IPS-NIHi11 (cell line): ENCODE measurements around the gene SETBP1.

Source experiments
- DNase-seq: peaks from one replicate; pipeline ENCODE4 v3.0.0; 2012; ENCODE audit warnings: mixed read lengths, low spot score

SETBP1 gene

GRCh38 chr18:44731530-44732237 is 51.0 kb downstream of the SETBP1 start:
- DNase-seq: no peak

DNA sequence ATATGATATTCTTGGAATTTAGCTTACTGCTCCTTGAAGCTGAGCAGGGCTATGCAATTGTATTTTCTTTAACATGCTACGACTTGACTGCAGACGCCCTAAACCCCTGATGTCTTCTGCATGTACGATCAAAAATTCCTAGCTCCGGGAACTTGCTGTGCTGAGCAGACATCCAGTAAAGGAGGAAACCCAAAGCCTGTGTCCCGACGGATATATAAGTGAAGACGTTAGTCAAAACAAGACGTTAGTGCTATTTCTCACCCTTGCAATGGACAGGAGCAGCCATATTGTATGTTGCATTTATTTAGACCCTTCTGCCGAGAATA is 51.5 kb downstream of the SETBP1 start:
- no peak for DNase-seq

- no peak for DNase-seq
These were observed 51.9 kb downstream of the SETBP1 start for GRCh38 chr18:44732599-44732998.

DNA sequence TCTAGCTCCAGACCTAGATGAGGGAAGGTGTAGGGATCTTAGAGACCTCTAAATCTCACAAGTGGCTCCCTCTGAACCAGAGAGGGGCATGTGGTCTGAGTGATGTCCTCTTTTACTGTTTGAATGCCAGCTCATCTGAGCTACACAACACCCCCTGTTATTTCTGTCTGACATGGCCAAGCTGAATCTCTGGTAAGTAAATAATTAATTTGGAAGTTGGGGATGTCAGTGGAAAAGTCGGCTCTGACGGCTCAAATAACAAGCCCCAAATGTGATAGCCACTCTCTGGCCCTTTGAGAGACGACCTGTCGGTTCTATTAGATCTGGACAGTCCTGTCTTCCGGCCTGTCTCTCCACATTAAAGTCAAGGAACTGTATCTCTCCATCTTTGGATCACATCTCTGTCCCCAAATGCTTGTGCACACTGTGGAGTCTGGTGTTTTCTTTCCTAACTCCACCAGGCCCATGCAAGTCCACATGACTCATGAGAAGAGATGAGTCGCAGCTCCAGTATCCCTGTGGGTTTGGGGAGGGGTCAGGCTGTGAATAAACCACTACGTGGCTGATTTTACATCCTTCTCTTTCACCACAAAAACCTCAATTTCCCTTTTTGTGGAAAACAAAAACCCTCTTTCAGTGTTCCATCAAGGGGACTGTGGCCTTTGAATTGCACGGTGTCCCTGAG is 52.5 kb downstream of the SETBP1 start:
- no peak for DNase-seq

- no peak for DNase-seq
These were observed 53.2 kb downstream of the SETBP1 start for GRCh38 chr18:44733754-44734465.

- DNase-seq: no peak
These were observed 54.4 kb downstream of the SETBP1 start for GRCh38 chr18:44735096-44735495.

- no peak for DNase-seq
These were observed 56.1 kb downstream of the SETBP1 start for GRCh38 chr18:44736664-44737380.

GRCh38 chr18:44737623-44738022 is 56.9 kb downstream of the SETBP1 start:
- DNase-seq: no peak

GRCh38 chr18:44740000-44740399 is 59.3 kb downstream of the SETBP1 start:
- DNase-seq: no peak

DNA sequence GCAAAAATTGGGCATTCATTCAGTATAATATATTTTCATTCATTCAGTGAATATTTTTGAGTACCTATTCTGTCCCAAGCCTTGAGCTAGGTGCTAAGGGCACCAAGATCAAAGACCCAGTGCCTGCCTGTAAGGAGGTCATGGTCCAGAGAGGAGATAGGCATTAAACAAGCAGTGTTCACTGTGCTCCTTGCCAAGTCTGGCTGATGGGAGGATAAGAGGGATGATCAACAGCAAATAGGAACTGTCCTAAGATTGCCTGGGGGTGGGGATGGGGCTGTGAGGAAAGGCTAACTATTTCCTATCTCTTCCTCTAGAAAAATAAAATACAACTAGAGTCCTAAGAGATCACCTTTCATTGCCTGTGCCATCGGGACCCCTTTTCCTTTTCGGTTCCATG is 60.4 kb downstream of the SETBP1 start:
- no peak for DNase-seq

DNA sequence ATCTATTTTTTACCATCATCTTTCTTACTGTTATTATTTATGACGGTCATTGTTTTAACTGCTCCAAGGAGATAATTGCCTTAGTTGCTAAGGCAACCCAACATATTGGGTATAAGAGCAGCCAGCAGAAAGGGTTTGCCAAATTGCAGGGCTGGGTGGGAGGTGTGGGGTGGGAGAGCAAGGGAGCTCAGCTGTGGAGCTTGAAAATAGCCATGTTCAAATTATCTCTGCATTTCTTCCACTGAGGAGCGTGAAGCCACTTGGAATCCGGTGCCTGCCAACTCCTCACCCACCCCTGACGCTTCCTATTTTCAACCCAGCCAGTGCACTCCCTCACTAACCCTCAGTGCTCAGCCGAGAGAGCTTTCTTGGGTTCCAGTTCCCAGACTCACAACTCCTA is 60.8 kb downstream of the SETBP1 start:
- no peak for DNase-seq

DNA sequence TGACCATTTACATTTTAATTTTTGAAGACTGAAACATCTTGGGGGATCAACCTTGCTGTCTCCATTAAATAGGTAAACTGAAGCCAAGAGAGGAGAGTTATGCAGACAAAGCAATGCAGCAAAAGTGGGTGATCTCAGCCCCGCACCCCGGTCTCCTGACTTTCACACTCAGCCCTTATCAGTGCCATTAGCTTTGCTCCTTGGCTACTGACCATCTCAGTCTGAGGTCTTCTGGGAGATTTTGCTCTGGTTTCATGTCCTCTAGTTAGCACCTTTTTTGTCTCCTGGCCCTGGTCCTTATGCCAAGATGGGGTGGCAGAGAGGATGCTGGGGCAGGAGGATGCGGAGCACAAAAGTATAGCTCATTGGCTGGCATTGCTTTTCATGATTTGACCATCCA is 61.4 kb downstream of the SETBP1 start:
- DNase-seq: no peak

GRCh38 chr18:44742718-44743311 is 62.1 kb downstream of the SETBP1 start:
- no peak for DNase-seq

DNA sequence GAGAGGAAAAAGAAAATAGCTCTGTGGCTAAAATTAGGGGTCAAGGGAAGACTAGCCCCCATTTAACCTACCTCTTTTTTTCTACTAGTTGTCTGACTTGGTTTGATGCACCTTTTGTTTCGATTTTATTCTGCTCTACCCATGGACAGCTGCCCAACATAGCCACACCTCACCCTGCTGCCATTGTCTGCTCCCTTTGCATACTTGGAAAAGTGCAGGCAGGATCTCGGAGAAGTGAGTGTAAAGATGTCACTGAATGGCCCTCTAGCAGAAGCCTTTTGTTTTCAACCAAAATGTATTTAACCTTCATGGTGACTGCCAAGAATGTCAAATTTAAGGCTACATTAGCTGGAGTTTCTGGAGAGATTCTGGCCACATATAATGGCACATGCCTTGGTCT is 62.9 kb downstream of the SETBP1 start:
- no peak for DNase-seq

DNA sequence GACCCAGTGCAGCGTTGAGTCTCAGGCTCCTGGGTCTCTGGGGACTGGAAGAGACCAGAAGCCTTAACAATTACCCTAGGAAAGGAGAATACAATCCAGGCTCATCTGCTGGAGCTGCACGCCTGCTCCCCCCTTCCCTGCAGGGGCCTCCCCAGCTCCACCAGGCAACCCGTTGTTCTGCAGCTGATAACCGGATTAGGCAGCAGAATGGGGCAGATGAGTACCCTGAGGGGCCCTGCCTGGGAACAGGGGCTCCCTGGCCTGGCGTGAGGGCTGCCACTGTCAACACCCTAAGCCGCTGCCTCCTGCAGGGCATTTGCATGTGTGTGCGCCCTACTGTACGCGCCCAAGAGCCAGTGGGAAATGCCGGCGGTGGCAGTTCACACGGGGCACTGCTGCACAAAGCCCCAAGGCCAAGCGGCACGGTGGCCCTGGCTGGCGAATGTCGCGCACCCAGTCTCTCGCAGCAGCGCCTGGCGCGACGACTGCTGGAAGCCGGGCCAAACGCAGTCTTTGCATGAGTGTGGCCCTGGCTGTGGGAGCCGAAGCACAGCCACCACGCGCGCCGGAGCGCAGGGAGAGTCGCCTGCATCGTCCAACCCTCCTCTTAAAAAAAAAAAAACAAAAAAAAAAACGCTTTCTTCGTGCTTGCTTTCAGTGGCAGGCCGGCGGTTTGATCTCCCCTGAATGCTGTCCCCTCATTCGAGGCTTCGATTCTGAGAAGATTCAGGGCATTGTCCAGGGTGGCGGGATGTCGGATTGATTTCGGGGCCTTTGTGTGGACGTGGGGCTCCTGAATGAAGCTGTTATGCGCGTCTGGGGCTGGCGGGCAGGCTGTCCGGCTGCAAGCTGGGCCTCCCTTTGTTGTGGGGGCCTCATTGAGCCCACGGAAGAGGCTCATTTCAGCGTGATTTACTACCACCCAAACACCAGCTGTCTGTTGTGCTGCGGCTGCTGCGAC is 63.8 kb downstream of the SETBP1 start:
- peak; percentile 30 for DNase-seq

- DNase-seq: no peak
These were observed 66.5 kb downstream of the SETBP1 start for GRCh38 chr18:44747157-44747556.

- DNase-seq: no peak
These were observed 67.9 kb downstream of the SETBP1 start for GRCh38 chr18:44748582-44748981.

DNA sequence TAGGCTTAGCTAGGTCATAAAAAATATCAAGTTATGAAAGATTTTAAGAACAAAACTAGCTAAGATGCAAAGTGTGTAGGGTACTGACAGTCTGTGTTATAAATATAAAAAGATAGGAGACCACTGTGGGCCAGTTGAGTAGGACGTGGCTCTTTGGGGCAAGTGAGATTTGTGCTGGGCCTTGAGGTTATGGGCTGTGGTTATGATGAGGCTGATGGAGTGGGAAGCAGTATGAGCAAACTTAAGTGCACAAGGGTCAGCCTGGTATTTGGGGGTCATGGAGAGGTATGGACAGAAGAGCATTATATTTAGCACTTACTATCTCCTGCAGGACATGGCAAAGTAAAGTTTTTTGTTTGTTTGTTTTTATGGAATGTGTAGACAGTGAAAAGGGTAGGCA is 70.1 kb downstream of the SETBP1 start:
- no peak for DNase-seq

DNA sequence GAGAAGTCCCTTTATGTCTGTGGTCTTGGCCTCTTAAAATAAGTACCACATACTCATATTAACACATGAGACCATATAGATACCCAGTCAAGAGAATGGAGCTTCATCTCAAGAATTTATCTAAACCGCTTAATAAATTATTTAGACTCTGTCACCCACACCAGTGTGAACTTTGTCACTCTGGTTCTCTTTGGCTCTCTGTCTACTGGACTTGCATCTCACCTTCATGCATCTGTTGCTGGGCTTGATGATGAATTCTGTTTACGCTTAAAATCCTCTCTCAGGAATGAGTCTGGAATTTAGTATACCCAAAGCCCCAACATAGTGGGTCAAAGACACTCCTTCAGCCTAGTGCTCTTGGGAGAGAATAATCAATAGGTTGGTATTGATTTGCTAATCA is 73.9 kb downstream of the SETBP1 start:
- DNase-seq: no peak

GRCh38 chr18:44758861-44759631 is 78.4 kb downstream of the SETBP1 start:
- no peak for DNase-seq
